H1 (cell line): Measurements from ENCODE around the gene PDYN.

Experiments
- CREB1 ChIP-seq: IDR thresholded peaks from 2 replicates; pipeline ENCODE4 v1.6.1; 2012; ENCODE audit warnings: inconsistent platforms
- MAFK ChIP-seq: IDR thresholded peaks from 2 replicates; pipeline ENCODE4 v1.6.1; 2012; ENCODE audit warnings: low read depth, mild to moderate bottlenecking, improper control_type of control experiment, low read length
- TF ChIP-seq, protein P1 (sequence below), 3 experiments: IDR thresholded peaks; 1 replicate in 2 of 3; 2 replicates in 1 of 3; pipeline versions ENCODE4 v1.5.1 to v1.6.1; 2011; ENCODE audit warnings: low read length in 3 of 3, mild to moderate bottlenecking in 3 of 3, inconsistent platforms in 2 of 3, low read depth in 1 of 3, moderate library complexity in 1 of 3; ENCODE audit not compliant: insufficient read depth in 1 of 3; ENCODE audit errors: control extremely low read depth in 1 of 3
- TF ChIP-seq, protein P2 (sequence below): IDR thresholded peaks from 2 replicates; pipeline ENCODE4 v1.6.1; 2011; ENCODE audit warnings: low read depth, mild to moderate bottlenecking, low read length; ENCODE audit not compliant: insufficient read depth

DNA sequence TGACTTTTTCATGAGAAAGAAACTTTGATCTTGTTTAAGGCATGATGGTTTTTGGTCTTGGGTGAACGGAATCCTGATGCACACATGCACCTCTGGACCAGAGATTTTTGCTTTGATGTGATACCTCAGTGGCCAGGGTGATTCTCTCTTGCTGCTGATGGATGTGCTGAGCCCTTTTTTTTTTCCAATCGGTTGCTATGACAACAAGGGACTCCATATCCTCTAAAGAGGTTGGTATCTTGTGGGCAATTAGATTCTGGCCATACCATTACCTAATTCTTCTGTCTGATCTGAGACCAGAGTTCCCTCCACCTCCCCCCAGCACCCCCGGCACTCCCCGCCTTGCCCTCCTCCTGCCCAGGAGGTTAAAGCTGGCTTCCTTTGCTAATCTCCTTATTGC lies 24.9 kb downstream of the PDYN start:
- TF ChIP-seq CREB1 (no peak), MAFK (no peak)
- TF ChIP-seq, protein P1, sequence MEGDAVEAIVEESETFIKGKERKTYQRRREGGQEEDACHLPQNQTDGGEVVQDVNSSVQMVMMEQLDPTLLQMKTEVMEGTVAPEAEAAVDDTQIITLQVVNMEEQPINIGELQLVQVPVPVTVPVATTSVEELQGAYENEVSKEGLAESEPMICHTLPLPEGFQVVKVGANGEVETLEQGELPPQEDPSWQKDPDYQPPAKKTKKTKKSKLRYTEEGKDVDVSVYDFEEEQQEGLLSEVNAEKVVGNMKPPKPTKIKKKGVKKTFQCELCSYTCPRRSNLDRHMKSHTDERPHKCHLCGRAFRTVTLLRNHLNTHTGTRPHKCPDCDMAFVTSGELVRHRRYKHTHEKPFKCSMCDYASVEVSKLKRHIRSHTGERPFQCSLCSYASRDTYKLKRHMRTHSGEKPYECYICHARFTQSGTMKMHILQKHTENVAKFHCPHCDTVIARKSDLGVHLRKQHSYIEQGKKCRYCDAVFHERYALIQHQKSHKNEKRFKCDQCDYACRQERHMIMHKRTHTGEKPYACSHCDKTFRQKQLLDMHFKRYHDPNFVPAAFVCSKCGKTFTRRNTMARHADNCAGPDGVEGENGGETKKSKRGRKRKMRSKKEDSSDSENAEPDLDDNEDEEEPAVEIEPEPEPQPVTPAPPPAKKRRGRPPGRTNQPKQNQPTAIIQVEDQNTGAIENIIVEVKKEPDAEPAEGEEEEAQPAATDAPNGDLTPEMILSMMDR (IDR thresholded peaks at IDR 0.05; ENCODE audit: control extremely low read depth in 1 of 3, insufficient read depth in 1 of 3, low read depth in 1 of 3, low read length in 3 of 3): no peak
- TF ChIP-seq, protein P2, sequence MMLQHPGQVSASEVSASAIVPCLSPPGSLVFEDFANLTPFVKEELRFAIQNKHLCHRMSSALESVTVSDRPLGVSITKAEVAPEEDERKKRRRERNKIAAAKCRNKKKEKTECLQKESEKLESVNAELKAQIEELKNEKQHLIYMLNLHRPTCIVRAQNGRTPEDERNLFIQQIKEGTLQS: no peak
